GM12891 (cell line): ENCODE data around the gene RAP1B.
A peak's percentile ranks its signal among the peaks of the same experiment; 100 is the strongest.

ENCODE experiments used
- DNase-seq: peaks from one replicate; pipeline ENCODE4 v3.0.0; 2011; ENCODE audit warnings: low spot score; ENCODE audit not compliant: insufficient read length
- FAIRE-seq: peaks from 2 replicates; lab custom pipeline; 2011; peaks lifted over from hg19 to GRCh38; lab: Jason Lieb, UNC
- PAX5 ChIP-seq: IDR thresholded peaks from 2 replicates; pipeline ENCODE4 v1.6.1; 2011; ENCODE audit warnings: low read length, moderate library complexity, mild to moderate bottlenecking; ENCODE audit not compliant: insufficient read depth, severe bottlenecking
- POLR2A ChIP-seq: IDR thresholded peaks from 2 replicates; pipeline ENCODE4 v1.6.1; 2011; ENCODE audit warnings: low read depth, low read length, control low read depth
- POLR2AphosphoS5 ChIP-seq: IDR thresholded peaks from 2 replicates; pipeline ENCODE4 v1.6.1; 2011; ENCODE audit warnings: low read depth, low read length, control low read depth
- POU2F2 ChIP-seq: IDR thresholded peaks from 2 replicates; pipeline ENCODE4 v1.6.1; 2011; ENCODE audit warnings: low read depth, mild to moderate bottlenecking, control low read depth, low read length, moderate library complexity
- SPI1 ChIP-seq: IDR thresholded peaks from 2 replicates; pipeline ENCODE4 v1.6.1; 2011; ENCODE audit warnings: low read depth, low read length, control low read depth
- TAF1 ChIP-seq: IDR thresholded peaks from 2 replicates; pipeline ENCODE4 v1.6.1; 2011; ENCODE audit warnings: low read depth, low read length, control low read depth

The RAP1B gene

GRCh38 chr12:68609998-68610369 is 715 bp upstream of the RAP1B start:
- DNase-seq (no peak), FAIRE-seq (no peak)
- TF ChIP-seq POU2F2 (no peak), POLR2AphosphoS5 (no peak), POLR2A (no peak), PAX5 (no peak), SPI1 (no peak), TAF1 (no peak)

- DNase-seq: peak; percentile 34
- FAIRE-seq: no peak
- peak; percentile 34; the same call in 1 of the 2 replicates for TF ChIP-seq TAF1
- TF ChIP-seq SPI1: no peak; the same call in 1 of the 2 replicates
- TF ChIP-seq POLR2AphosphoS5: no peak
- no peak for TF ChIP-seq POU2F2
- 0 out of 2 replicates have a peak, but pooled peaks have one; percentile 39 for TF ChIP-seq POLR2A
- no peak for TF ChIP-seq PAX5
Observed at GRCh38 chr12:68611094-68611805, 551 bp downstream of the RAP1B start.

- TF ChIP-seq PAX5 (no peak), POU2F2 (no peak), POLR2AphosphoS5 (no peak), POLR2A (no peak), SPI1 (no peak), TAF1 (no peak)
- FAIRE-seq: no peak
- DNase-seq: no peak
Observed at GRCh38 chr12:68611806-68612160, 1.1 kb downstream of the RAP1B start.

GRCh38 chr12:68612202-68612601 is 1.5 kb downstream of the RAP1B start:
- no peak for FAIRE-seq
- TF ChIP-seq TAF1: peak; percentile 10; the same call in 1 of the 2 replicates
- TF ChIP-seq POLR2AphosphoS5: no peak
- DNase-seq: no peak

- FAIRE-seq (peak; percentile 80), DNase-seq (no peak)
- TF ChIP-seq SPI1: peak; percentile 37
- no peak for TF ChIP-seq TAF1
Observed at GRCh38 chr12:68612697-68613096, 2.0 kb downstream of the RAP1B start.

GRCh38 chr12:68613209-68613904 is 2.7 kb downstream of the RAP1B start:
- no peak for TF ChIP-seq POLR2AphosphoS5
- TF ChIP-seq TAF1: no peak
- TF ChIP-seq PAX5: no peak
- no peak for TF ChIP-seq POU2F2
- TF ChIP-seq SPI1: no peak
- no peak for TF ChIP-seq POLR2A
- FAIRE-seq (no peak), DNase-seq (no peak)

GRCh38 chr12:68614105-68614679 is 3.5 kb downstream of the RAP1B start:
- DNase-seq: no peak
- no peak for FAIRE-seq
- TF ChIP-seq PAX5: no peak
- TF ChIP-seq SPI1: no peak
- TF ChIP-seq POLR2AphosphoS5: no peak
- TF ChIP-seq POU2F2: no peak
- TF ChIP-seq POLR2A: no peak
- no peak for TF ChIP-seq TAF1

GRCh38 chr12:68614769-68615168 is 4.1 kb downstream of the RAP1B start:
- no peak for FAIRE-seq
- DNase-seq: no peak
- TF ChIP-seq SPI1: no peak
- no peak for TF ChIP-seq POU2F2
- TF ChIP-seq TAF1: no peak
- TF ChIP-seq POLR2AphosphoS5: no peak
- no peak for TF ChIP-seq POLR2A
- TF ChIP-seq PAX5: no peak

- TF ChIP-seq TAF1 (no peak), PAX5 (no peak), SPI1 (no peak), POLR2A (no peak), POU2F2 (no peak), POLR2AphosphoS5 (no peak)
- FAIRE-seq (no peak), DNase-seq (no peak)
Observed at GRCh38 chr12:68617160-68617926, 6.6 kb downstream of the RAP1B start.
